OCI-LY3 (cell line): ENCODE measurements around the gene MTHFD1L.

Source experiments
- CTCF ChIP-seq: fragments of 200-600, 300-600 bp; sonication (generic); IDR thresholded peaks from 2 replicates; pipeline ENCODE4 v1.5.1; 2014; ENCODE audit warnings: antibody characterized with exemption, low read length, low read depth
- EZH2phosphoT487 ChIP-seq: fragments of 200-600 bp; shearing (Covaris generic); IDR thresholded peaks from 2 replicates; pipeline ENCODE4 v1.6.1; 2018; ENCODE audit warnings: antibody characterized with exemption, mixed run types, low read depth

- TF ChIP-seq CTCF: no peak
- TF ChIP-seq EZH2phosphoT487: no peak
Measured at GRCh38 chr6:150966786-150967185, 101.3 kb downstream of the MTHFD1L start.
